ENCODE data around the gene NLE1.

DNA sequence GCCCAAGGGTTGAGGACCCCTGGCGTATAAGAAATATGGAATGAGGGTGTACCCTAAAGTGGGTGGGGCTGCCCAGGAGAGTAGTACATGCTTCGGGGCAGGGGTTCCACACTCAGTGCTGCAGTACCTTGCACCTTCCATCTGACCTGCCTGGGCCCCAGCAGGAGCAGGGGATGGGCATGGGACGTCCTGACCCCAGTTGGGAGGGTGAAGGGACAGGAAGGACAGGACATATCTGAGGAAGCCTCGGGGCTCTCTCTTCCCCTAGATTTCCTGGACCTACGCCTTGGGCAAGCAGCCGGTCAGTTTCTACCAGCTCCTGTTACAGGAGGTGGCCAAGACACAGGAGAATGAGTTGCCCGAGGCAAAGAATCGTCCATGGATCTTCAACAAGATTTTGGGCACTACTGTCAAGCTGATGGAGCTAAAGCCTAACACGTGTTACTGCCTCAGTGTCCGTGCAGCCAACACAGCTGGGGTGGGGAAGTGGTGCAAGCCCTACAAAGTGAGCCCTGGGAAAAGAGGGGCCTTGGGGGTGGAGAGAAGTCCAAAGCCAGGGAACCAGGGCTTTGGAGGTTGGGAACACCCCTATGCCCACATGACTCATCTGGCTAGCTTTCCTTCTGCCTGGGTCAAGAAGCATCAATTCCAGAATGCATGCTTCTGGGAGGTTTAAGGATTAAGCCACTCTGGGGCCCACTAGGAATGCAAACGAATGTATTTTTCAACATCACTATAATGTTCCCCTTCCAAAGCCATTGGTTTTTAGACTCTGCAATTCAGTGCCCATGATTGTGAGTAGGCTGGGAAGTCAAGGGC is 12.7 kb downstream of the NLE1 start:
- TF ChIP-seq, protein P1, sequence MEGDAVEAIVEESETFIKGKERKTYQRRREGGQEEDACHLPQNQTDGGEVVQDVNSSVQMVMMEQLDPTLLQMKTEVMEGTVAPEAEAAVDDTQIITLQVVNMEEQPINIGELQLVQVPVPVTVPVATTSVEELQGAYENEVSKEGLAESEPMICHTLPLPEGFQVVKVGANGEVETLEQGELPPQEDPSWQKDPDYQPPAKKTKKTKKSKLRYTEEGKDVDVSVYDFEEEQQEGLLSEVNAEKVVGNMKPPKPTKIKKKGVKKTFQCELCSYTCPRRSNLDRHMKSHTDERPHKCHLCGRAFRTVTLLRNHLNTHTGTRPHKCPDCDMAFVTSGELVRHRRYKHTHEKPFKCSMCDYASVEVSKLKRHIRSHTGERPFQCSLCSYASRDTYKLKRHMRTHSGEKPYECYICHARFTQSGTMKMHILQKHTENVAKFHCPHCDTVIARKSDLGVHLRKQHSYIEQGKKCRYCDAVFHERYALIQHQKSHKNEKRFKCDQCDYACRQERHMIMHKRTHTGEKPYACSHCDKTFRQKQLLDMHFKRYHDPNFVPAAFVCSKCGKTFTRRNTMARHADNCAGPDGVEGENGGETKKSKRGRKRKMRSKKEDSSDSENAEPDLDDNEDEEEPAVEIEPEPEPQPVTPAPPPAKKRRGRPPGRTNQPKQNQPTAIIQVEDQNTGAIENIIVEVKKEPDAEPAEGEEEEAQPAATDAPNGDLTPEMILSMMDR (IDR thresholded peaks at IDR 0.05; ENCODE audit: low read depth, low read length, missing input control): no peak
- TF ChIP-seq RAD21 (IDR thresholded peaks at IDR 0.05) (no peak), REST (IDR thresholded peaks at IDR 0.05) (no peak), TAF1 (conservative IDR thresholded peaks at IDR 0.05) (no peak)

Measured in liver (tissue), 3 donors.